Type B pancreatic cell (in vitro differentiated cells): ENCODE measurements around the gene LGMN. TPM values are rescaled to one million over a fixed set of nuclear protein-coding genes. Genes with fewer than 3 reads are reported as not detected.
"Not testable (repeated sequence)": the region's sequence is repeated elsewhere in the genome, so short reads cannot be mapped to it uniquely, and the experiment has no call there.

Experiments
- DNase-seq: peaks from one replicate; pipeline ENCODE4 v3.0.0; 2021; ENCODE audit warnings: mixed read lengths; ENCODE audit not compliant: unreplicated experiment; ENCODE audit errors: extremely low spot score
- H3K27ac Mint-ChIP-seq: 2 replicates; pipeline ENCODE4 v1.8.0; 2021; ENCODE audit warnings: mild to moderate bottlenecking, mixed read lengths
- H3K27me3 Mint-ChIP-seq: 2 replicates; pipeline ENCODE4 v1.8.0; 2021; ENCODE audit warnings: mixed read lengths
- H3K36me3 Mint-ChIP-seq: 2 replicates; pipeline ENCODE4 v1.8.0; 2021; ENCODE audit warnings: mixed read lengths
- H3K4me1 Mint-ChIP-seq: one replicate; pipeline ENCODE4 v1.8.0; 2021; ENCODE audit warnings: mixed read lengths; ENCODE audit not compliant: unreplicated experiment
- H3K4me3 Mint-ChIP-seq: 2 replicates; pipeline ENCODE4 v1.8.0; 2021; ENCODE audit warnings: mild to moderate bottlenecking, mixed read lengths
- H3K9me3 Mint-ChIP-seq: 2 replicates; pipeline ENCODE4 v1.8.0; 2021; ENCODE audit warnings: mixed read lengths
- CTCF ChIP-seq: fragments of 200-600 bp; sonication (generic); conservative IDR thresholded peaks from 2 replicates; pipeline ENCODE4 v1.5.0; 2021; ENCODE audit warnings: antibody characterized with exemption, mild to moderate bottlenecking
- total RNA-seq: library from RNA; stranded (reverse); gene quantifications from 2 replicates; pipeline ENCODE4 v1.2.1, GENCODE V29; 2021; ENCODE audit warnings: low replicate concordance

Gene LGMN
- total RNA-seq, 1 donor from 2014 or later = 71.2 TPM

- no peaks in the 10 kb centered on the region for H3K9me3 Mint-ChIP-seq
- no peak for TF ChIP-seq CTCF
- H3K36me3 Mint-ChIP-seq = no peaks in the 10 kb centered on the region
- no peaks in the 10 kb centered on the region for H3K27me3 Mint-ChIP-seq
- no peak overlapping the region for H3K27ac Mint-ChIP-seq
- H3K4me3 Mint-ChIP-seq = no peak overlapping the region
- DNase-seq = no peak
- H3K4me1 Mint-ChIP-seq = no peaks in the 10 kb centered on the region
Observed at GRCh38 chr14:92768795-92769194, 20.4 kb upstream of the LGMN start.

- H3K27ac Mint-ChIP-seq, H3K36me3 Mint-ChIP-seq, DNase-seq, H3K27me3 Mint-ChIP-seq, H3K9me3 Mint-ChIP-seq, H3K4me1 Mint-ChIP-seq, H3K4me3 Mint-ChIP-seq: not testable (repeated sequence)
Observed at GRCh38 chr14:92768236-92768635, 19.8 kb upstream of the LGMN start.

GRCh38 chr14:92763666-92764631 is 15.5 kb upstream of the LGMN start:
- not testable (repeated sequence) for DNase-seq, H3K36me3 Mint-ChIP-seq, H3K9me3 Mint-ChIP-seq, H3K4me3 Mint-ChIP-seq, H3K27ac Mint-ChIP-seq, H3K4me1 Mint-ChIP-seq, H3K27me3 Mint-ChIP-seq

GRCh38 chr14:92760524-92760805 is 12.0 kb upstream of the LGMN start:
- Mint-ChIP-seq H3K27me3 (peaks cover 5% of the 10 kb centered on the region), H3K9me3 (no peaks in the 10 kb centered on the region), H3K4me1 (no peaks in the 10 kb centered on the region), H3K36me3 (no peaks in the 10 kb centered on the region), H3K27ac (no peak overlapping the region), H3K4me3 (no peak overlapping the region)
- no peak for TF ChIP-seq CTCF
- DNase-seq = no peak

GRCh38 chr14:92759679-92760523 is 11.5 kb upstream of the LGMN start:
- peaks cover 5% of the 10 kb centered on the region for H3K27me3 Mint-ChIP-seq
- no peaks in the 10 kb centered on the region for H3K4me1 Mint-ChIP-seq
- H3K36me3 Mint-ChIP-seq = no peaks in the 10 kb centered on the region
- no peak for TF ChIP-seq CTCF
- DNase-seq = no peak
- H3K27ac Mint-ChIP-seq = no peak overlapping the region
- H3K4me3 Mint-ChIP-seq = no peak overlapping the region
- no peaks in the 10 kb centered on the region for H3K9me3 Mint-ChIP-seq

- TF ChIP-seq CTCF = no peak
- H3K9me3 Mint-ChIP-seq = no peaks in the 10 kb centered on the region
- H3K4me3 Mint-ChIP-seq = no peak overlapping the region
- no peaks in the 10 kb centered on the region for H3K4me1 Mint-ChIP-seq
- H3K27me3 Mint-ChIP-seq = peaks cover 5% of the 10 kb centered on the region
- H3K36me3 Mint-ChIP-seq = no peaks in the 10 kb centered on the region
- no peak overlapping the region for H3K27ac Mint-ChIP-seq
- no peak for DNase-seq
Observed at GRCh38 chr14:92759300-92759678, 10.9 kb upstream of the LGMN start.
